Gastroesophageal sphincter (tissue), 3 donors: ENCODE data around the gene GABRR3.

Source experiments
- POLR2A ChIP-seq, 2 donors: fragments of 450-650 bp; IDR thresholded peaks; one replicate each; pipeline ENCODE4 v1.6.1; 2017; ENCODE audit warnings: antibody characterized with exemption in 2 of 2, mild to moderate bottlenecking in 2 of 2, moderate library complexity in 1 of 2
- POLR2AphosphoS5 ChIP-seq: sonication (generic); formaldehyde crosslinking; IDR thresholded peaks from one replicate; pipeline ENCODE4 v1.6.1; 2017; ENCODE audit warnings: antibody characterized with exemption
- TF ChIP-seq, protein P1 (sequence below), 4 experiments: fragments of 200-600 bp in 2 of 4; fragments of 450-650 bp in 2 of 4; sonication (generic) in 1 of 4; IDR thresholded peaks; one replicate each; pipeline ENCODE4 v1.5.1; 2017 to 2019; ENCODE audit warnings: antibody characterized with exemption in 4 of 4, mild to moderate bottlenecking in 2 of 4, moderate library complexity in 2 of 4

DNA sequence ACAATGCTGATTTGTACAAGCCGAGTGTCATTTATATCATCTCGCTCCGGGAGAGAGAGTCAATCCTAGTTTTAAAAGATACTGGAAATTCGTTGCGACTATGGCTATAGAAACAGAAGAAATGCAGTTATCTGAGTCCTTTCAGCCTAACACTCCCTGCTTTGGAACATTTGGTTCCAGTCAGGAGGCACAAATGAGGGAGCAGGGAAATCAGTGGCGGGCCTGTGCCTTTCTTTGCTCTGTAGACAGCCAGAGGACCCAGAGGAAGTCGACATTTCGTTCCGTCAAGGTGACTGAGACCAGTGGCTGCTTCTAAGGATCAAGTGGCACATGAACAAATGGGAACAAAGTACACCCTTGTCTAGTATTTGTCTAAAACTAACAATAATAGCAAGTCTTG is 62.1 kb downstream of the GABRR3 start:
- TF ChIP-seq, protein P1, sequence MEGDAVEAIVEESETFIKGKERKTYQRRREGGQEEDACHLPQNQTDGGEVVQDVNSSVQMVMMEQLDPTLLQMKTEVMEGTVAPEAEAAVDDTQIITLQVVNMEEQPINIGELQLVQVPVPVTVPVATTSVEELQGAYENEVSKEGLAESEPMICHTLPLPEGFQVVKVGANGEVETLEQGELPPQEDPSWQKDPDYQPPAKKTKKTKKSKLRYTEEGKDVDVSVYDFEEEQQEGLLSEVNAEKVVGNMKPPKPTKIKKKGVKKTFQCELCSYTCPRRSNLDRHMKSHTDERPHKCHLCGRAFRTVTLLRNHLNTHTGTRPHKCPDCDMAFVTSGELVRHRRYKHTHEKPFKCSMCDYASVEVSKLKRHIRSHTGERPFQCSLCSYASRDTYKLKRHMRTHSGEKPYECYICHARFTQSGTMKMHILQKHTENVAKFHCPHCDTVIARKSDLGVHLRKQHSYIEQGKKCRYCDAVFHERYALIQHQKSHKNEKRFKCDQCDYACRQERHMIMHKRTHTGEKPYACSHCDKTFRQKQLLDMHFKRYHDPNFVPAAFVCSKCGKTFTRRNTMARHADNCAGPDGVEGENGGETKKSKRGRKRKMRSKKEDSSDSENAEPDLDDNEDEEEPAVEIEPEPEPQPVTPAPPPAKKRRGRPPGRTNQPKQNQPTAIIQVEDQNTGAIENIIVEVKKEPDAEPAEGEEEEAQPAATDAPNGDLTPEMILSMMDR (IDR thresholded peaks at IDR 0.05), result no peak
- TF ChIP-seq POLR2AphosphoS5 (no peak), POLR2A (IDR thresholded peaks at IDR 0.05) (no peak)
